OCI-LY1 (cell line): Measurements from ENCODE around the gene CLCA2.

Source experiments
- CTCF ChIP-seq: fragments of 200-600 bp; sonication (generic), shearing (Covaris generic); IDR thresholded peaks from 2 replicates; pipeline ENCODE4 v1.5.1; 2017; ENCODE audit warnings: mild to moderate bottlenecking, antibody characterized with exemption, low read length, moderate library complexity, mixed read lengths
- EZH2 ChIP-seq: fragments of 200-600 bp; sonication (generic), shearing (Covaris generic); IDR thresholded peaks from 2 replicates; pipeline ENCODE4 v1.8.0; 2017; ENCODE audit warnings: borderline replicate concordance, mixed run types, mild to moderate bottlenecking, antibody characterized with exemption, low read length, moderate library complexity, mixed read lengths

DNA sequence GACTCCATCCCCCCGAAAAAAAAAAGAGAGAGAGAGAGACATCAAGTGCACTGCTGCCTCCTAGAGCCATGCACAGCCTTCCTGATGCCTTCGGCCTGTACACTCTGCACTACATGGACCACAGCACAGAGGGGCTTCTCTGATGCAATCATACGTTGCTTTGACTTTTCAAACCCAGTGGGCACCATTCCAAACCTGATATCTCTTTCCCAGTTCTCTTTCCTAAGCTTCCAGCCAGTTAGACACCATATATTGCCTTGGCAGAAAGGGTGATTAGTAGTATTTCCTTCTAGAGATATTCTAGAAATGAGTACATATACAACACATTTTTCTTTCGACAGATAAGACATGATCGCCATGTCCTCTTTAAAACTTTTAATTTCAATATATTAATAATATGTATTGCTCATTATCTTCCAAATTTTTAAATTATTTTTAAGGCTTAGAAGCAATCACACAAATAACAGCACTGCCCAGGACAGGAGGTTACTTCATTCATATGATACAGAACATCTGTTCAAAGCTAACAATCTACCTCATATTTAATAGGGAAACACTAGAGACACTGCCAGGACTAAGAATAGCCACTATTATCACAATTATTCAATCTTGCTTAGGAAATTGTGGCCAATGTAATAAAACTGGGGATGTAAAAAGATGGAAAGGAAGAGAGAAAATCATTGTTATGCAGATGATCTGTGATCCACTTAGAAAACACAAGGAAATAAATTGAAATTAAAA lies 54.6 kb downstream of the CLCA2 start:
- TF ChIP-seq EZH2 (no peak), CTCF (no peak)
